Vagina (tissue), 2 donors: ENCODE results near the gene CELA1.

ENCODE experiments used
- CTCF ChIP-seq, 3 experiments: fragments of 450-650 bp in 2 of 3; fragments of 200-600 bp in 1 of 3; sonication (generic) in 1 of 3; IDR thresholded peaks; one replicate each; pipeline ENCODE4 v1.5.1; 2017 to 2019; ENCODE audit warnings: antibody characterized with exemption in 3 of 3, mild to moderate bottlenecking in 2 of 3, moderate library complexity in 2 of 3
- POLR2AphosphoS5 ChIP-seq, 2 donors: sonication (generic); formaldehyde crosslinking; IDR thresholded peaks; one replicate each; pipeline ENCODE4 v1.9.0; 2017; ENCODE audit warnings: antibody characterized with exemption in 2 of 2, mild to moderate bottlenecking in 2 of 2, low read depth in 1 of 2; ENCODE audit not compliant: insufficient read depth in 1 of 2

GRCh38 chr12:51320695-51321320 lies 25.7 kb downstream of the CELA1 start:
- TF ChIP-seq CTCF (IDR thresholded peaks at IDR 0.05) (no peak), POLR2AphosphoS5 (IDR thresholded peaks at IDR 0.05; ENCODE audit: insufficient read depth in 1 of 2, low read depth in 1 of 2) (no peak)
